ENCODE results near the gene HDAC2. TPM values are rescaled to one million over a fixed set of nuclear protein-coding genes. Genes with fewer than 3 reads are reported as not detected.

The HDAC2 gene
- total RNA-seq, 2 donors from 2014 or later: 275 to 335 TPM

GRCh38 chr6:113893451-113893850 is 77.5 kb downstream of the HDAC2 start:
- H3K27me3 Mint-ChIP-seq (ENCODE audit: insufficient read depth): no peaks in the 10 kb centered on the region
- no peak overlapping the region for H3K4me3 ChIP-seq (ENCODE audit: low read length)
- H3K4me1 Mint-ChIP-seq: no peaks in the 10 kb centered on the region
- H3K27ac Mint-ChIP-seq: no peak overlapping the region
- H3K4me3 Mint-ChIP-seq: no peak overlapping the region
- H3K9me3 Mint-ChIP-seq: peaks cover 5% of the 10 kb centered on the region
- no peaks in the 10 kb centered on the region for H3K36me3 Mint-ChIP-seq (ENCODE audit: low read depth)
- no peak overlapping the region for H3K9ac ChIP-seq (ENCODE audit: extremely low read depth, low read length, poor library complexity, severe bottlenecking)
- peaks cover 8% of the 10 kb centered on the region for H3K9me3 ChIP-seq (ENCODE audit: control insufficient read depth, low read length)
- peaks cover under 1% of the 10 kb centered on the region for H3K27me3 ChIP-seq (ENCODE audit: control insufficient read depth, insufficient read depth, low read length, poor library complexity, severe bottlenecking)
- no peak for DNase-seq
- H3K27ac ChIP-seq (ENCODE audit: low read depth, low read length): no peak overlapping the region
- TF ChIP-seq CTCF (conservative IDR thresholded peaks at IDR 0.05): no peak
- no peaks in the 10 kb centered on the region for H3K36me3 ChIP-seq (ENCODE audit: control insufficient read depth, insufficient read depth, low read length)
- H3K4me1 ChIP-seq (ENCODE audit: control insufficient read depth, insufficient read depth, low read length): no peaks in the 10 kb centered on the region

- Mint-ChIP-seq H3K27ac (no peak overlapping the region), H3K27me3 (ENCODE audit: insufficient read depth) (no peaks in the 10 kb centered on the region), H3K9me3 (peaks cover 5% of the 10 kb centered on the region), H3K4me3 (no peak overlapping the region), H3K36me3 (ENCODE audit: low read depth) (no peaks in the 10 kb centered on the region), H3K4me1 (no peaks in the 10 kb centered on the region)
- H3K4me1 ChIP-seq (ENCODE audit: control insufficient read depth, insufficient read depth, low read length): no peaks in the 10 kb centered on the region
- no peaks in the 10 kb centered on the region for H3K27me3 ChIP-seq (ENCODE audit: control insufficient read depth, insufficient read depth, low read length, poor library complexity, severe bottlenecking)
- no peak overlapping the region for H3K27ac ChIP-seq (ENCODE audit: low read depth, low read length)
- no peak for DNase-seq
- 100% methylated on average over 3 of the region's 3 CpGs; no CpG with 5 or more reads in 1 of the 2 experiments for WGBS, 2 experiments (ENCODE audit: insufficient coverage in 1 of 2, insufficient read length in 1 of 2)
- no peak for TF ChIP-seq CTCF (conservative IDR thresholded peaks at IDR 0.05)
- peaks cover 8% of the 10 kb centered on the region for H3K9me3 ChIP-seq (ENCODE audit: control insufficient read depth, low read length)
- no peak overlapping the region for H3K4me3 ChIP-seq (ENCODE audit: low read length)
- no peak overlapping the region for H3K9ac ChIP-seq (ENCODE audit: extremely low read depth, low read length, poor library complexity, severe bottlenecking)
- no peaks in the 10 kb centered on the region for H3K36me3 ChIP-seq (ENCODE audit: control insufficient read depth, insufficient read depth, low read length)
Observed at GRCh38 chr6:113888956-113889630, 81.9 kb downstream of the HDAC2 start.

GRCh38 chr6:113888493-113888892 is 82.5 kb downstream of the HDAC2 start:
- Mint-ChIP-seq H3K36me3 (ENCODE audit: low read depth) (no peaks in the 10 kb centered on the region), H3K9me3 (peaks cover 5% of the 10 kb centered on the region), H3K4me1 (no peaks in the 10 kb centered on the region), H3K4me3 (no peak overlapping the region), H3K27ac (no peak overlapping the region), H3K27me3 (ENCODE audit: insufficient read depth) (no peaks in the 10 kb centered on the region)
- Histone ChIP-seq H3K27me3 (ENCODE audit: control insufficient read depth, insufficient read depth, low read length, poor library complexity, severe bottlenecking) (no peaks in the 10 kb centered on the region), H3K27ac (ENCODE audit: low read depth, low read length) (no peak overlapping the region), H3K36me3 (ENCODE audit: control insufficient read depth, insufficient read depth, low read length) (no peaks in the 10 kb centered on the region), H3K9me3 (ENCODE audit: control insufficient read depth, low read length) (peaks cover 8% of the 10 kb centered on the region), H3K4me1 (ENCODE audit: control insufficient read depth, insufficient read depth, low read length) (no peaks in the 10 kb centered on the region), H3K4me3 (ENCODE audit: low read length) (no peak overlapping the region), H3K9ac (ENCODE audit: extremely low read depth, low read length, poor library complexity, severe bottlenecking) (no peak overlapping the region)
- DNase-seq: no peak
- no peak for TF ChIP-seq CTCF (conservative IDR thresholded peaks at IDR 0.05)
